NB4 (cell line): ENCODE measurements around the gene C10orf105.

Experiments
- DNase-seq: peaks from one replicate; pipeline ENCODE4 v3.0.0; 2010; ENCODE audit warnings: low read depth
- H3K4me3 ChIP-seq: one replicate; pipeline ENCODE4 v1.5.1; 2011; ENCODE audit warnings: mild to moderate bottlenecking, low read depth, low read length, moderate library complexity
- CTCF ChIP-seq: IDR thresholded peaks from one replicate; pipeline ENCODE4 v1.5.1; 2012; ENCODE audit warnings: low read depth, low read length
- MAX ChIP-seq: IDR thresholded peaks from 2 replicates; pipeline ENCODE4 v1.6.1; 2011; ENCODE audit warnings: low read depth, low read length
- MYC ChIP-seq: IDR thresholded peaks from 2 replicates; pipeline ENCODE4 v1.6.1; 2011; ENCODE audit warnings: low read depth, low read length
- POLR2A ChIP-seq: IDR thresholded peaks from 2 replicates; pipeline ENCODE4 v1.6.1; 2011; ENCODE audit warnings: mild to moderate bottlenecking; ENCODE audit not compliant: insufficient read length; ENCODE audit errors: extremely low read depth

Gene C10orf105

GRCh38 chr10:71713135-71714030 lies 6.2 kb downstream of the C10orf105 start:
- TF ChIP-seq MYC (no peak), MAX (peak; percentile 19; the same call in 1 of the 2 replicates)
- DNase-seq = peak; percentile 93
- H3K4me3 ChIP-seq = peak overlapping the region; percentile 26

GRCh38 chr10:71712572-71713134 lies 6.9 kb downstream of the C10orf105 start:
- H3K4me3 ChIP-seq = no peak overlapping the region
- TF ChIP-seq MAX = no peak
- TF ChIP-seq CTCF = no peak
- no peak for TF ChIP-seq MYC
- no peak for TF ChIP-seq POLR2A

GRCh38 chr10:71712170-71712569 lies 7.4 kb downstream of the C10orf105 start:
- TF ChIP-seq MAX (no peak), MYC (no peak), POLR2A (no peak), CTCF (no peak)
- no peak for DNase-seq

More at GRCh38 chr10:71712572-71713134, 6.9 kb downstream of the C10orf105 start:
- no peak for DNase-seq

GRCh38 chr10:71711052-71711623 lies 8.4 kb downstream of the C10orf105 start:
- H3K4me3 ChIP-seq = no peak overlapping the region
- TF ChIP-seq POLR2A = no peak
- no peak for TF ChIP-seq MAX
- no peak for TF ChIP-seq MYC
- TF ChIP-seq CTCF = no peak
- peak; percentile 49 for DNase-seq

More at GRCh38 chr10:71712170-71712569, 7.4 kb downstream of the C10orf105 start:
- no peak overlapping the region for H3K4me3 ChIP-seq

GRCh38 chr10:71710519-71710918 lies 9.1 kb downstream of the C10orf105 start:
- no peak overlapping the region for H3K4me3 ChIP-seq
- no peak for TF ChIP-seq POLR2A
- TF ChIP-seq MYC = no peak
- no peak for TF ChIP-seq CTCF
- TF ChIP-seq MAX = no peak

More at GRCh38 chr10:71710519-71710918, 9.1 kb downstream of the C10orf105 start:
- no peak for DNase-seq
